ENCODE data around the gene EFNB3. TPM values are rescaled to one million over a fixed set of nuclear protein-coding genes. Genes with fewer than 3 reads are reported as not detected.

The EFNB3 gene
- total RNA-seq, 1 experiment from 2014 or later: 0.07 TPM

GRCh38 chr17:7748076-7748775 lies 43.2 kb downstream of the EFNB3 start:
- Histone ChIP-seq H3K4me3 (replicated peaks in 1 of 2; ENCODE audit: low read depth in 1 of 2, low read length in 2 of 2) (no peak overlapping the region), H4K20me1 (ENCODE audit: insufficient read depth) (no peaks in the 10 kb centered on the region), H3K4me1 (ENCODE audit: control insufficient read depth in 1 of 2, insufficient read depth in 2 of 2, low read length in 2 of 2) (peaks cover 23 to 43% of the 10 kb centered on the region in 2 experiments), H3K27ac (ENCODE audit: low read depth, low read length) (no peak overlapping the region), H3K27me3 (ENCODE audit: insufficient read depth, low read length) (no peaks in the 10 kb centered on the region), H3K9me3 (ENCODE audit: control insufficient read depth in 1 of 2, insufficient read depth in 1 of 2, low read depth in 1 of 2, low read length in 2 of 2) (no peaks in the 10 kb centered on the region), H3K9ac (ENCODE audit: low read length) (no peak overlapping the region), H3K4me2 (ENCODE audit: low read length) (no peak overlapping the region), H2AFZ (ENCODE audit: low read depth, low read length, poor library complexity, severe bottlenecking) (peak overlapping the region; percentile 24), H3K79me2 (ENCODE audit: insufficient read depth, low read length) (no peaks in the 10 kb centered on the region), H3K9me2 (ENCODE audit: insufficient read depth) (no peaks in the 10 kb centered on the region), H3K36me3 (ENCODE audit: control insufficient read depth in 1 of 2, insufficient read depth in 2 of 2, low read length in 2 of 2) (no peaks in the 10 kb centered on the region)
- ChIA-PET CTCF (interaction anchor here (0.5 to 1.3 kb wide), 2 partner anchors 8 to 250 kb away, joined by 3 read pairs; no protein-coding TSS in a partner anchor), RAD21 (ENCODE audit: low non-redundant PET in 1 of 2, low total read pairs in 2 of 2, uncharacterized antibody in 2 of 2, unreplicated experiment in 2 of 2) (no interaction called here), POLR2A (no interaction called here)
- DNase-seq (ENCODE audit: low read depth, low spot score) (no peak), ATAC-seq (no peak)
- TF ChIP-seq SP1 (IDR thresholded peaks at IDR 0.05; ENCODE audit: low read depth) (no peak), CTCF (IDR thresholded peaks at IDR 0.05 in 2 of 3, conservative IDR thresholded peaks at IDR 0.05 in 1 of 3; ENCODE audit: borderline replicate concordance in 1 of 3, insufficient read depth in 1 of 3, low read depth in 2 of 3, low read length in 2 of 3) (no peak), SIN3A (IDR thresholded peaks at IDR 0.05; ENCODE audit: low read depth) (no peak), ZNF274 (IDR thresholded peaks at IDR 0.05; ENCODE audit: low read depth, low read length) (no peak), ZFX (IDR thresholded peaks at IDR 0.05) (no peak), SRF (IDR thresholded peaks at IDR 0.05; ENCODE audit: low read depth) (no peak), ELF1 (IDR thresholded peaks at IDR 0.05; ENCODE audit: borderline replicate concordance, low read depth) (no peak), ZBTB33 (IDR thresholded peaks at IDR 0.05; ENCODE audit: extremely low read depth, insufficient replicate concordance, low read length) (no peak), EZH2 (IDR thresholded peaks at IDR 0.05) (no peak), CEBPB (IDR thresholded peaks at IDR 0.05; ENCODE audit: low read depth) (no peak), POLR2AphosphoS5 (IDR thresholded peaks at IDR 0.05; ENCODE audit: low read depth, low read length) (no peak), EGR1 (IDR thresholded peaks at IDR 0.05; ENCODE audit: low read depth) (no peak), YY1 (IDR thresholded peaks at IDR 0.05; ENCODE audit: extremely low read depth, insufficient replicate concordance, low read depth, low read length) (no peak), MAX (IDR thresholded peaks at IDR 0.05) (no peak), EZH2phosphoT487 (IDR thresholded peaks at IDR 0.05; ENCODE audit: borderline replicate concordance) (no peak)
- BruUV-seq (replicated peaks): no TSS peak
- intact Hi-C loops (cut with micrococcal nuclease): no loop called here

Data from HCT116 (cell line).